HepG2 (cell line): ENCODE measurements around the gene IPO5. TPM values are rescaled to one million over a fixed set of nuclear protein-coding genes. Genes with fewer than 3 reads are reported as not detected.
A peak's percentile ranks its signal among the peaks of the same experiment; 100 is the strongest.

Experiments used
- CC2D1A ChIP-seq: sonication (generic); formaldehyde crosslinking; IDR thresholded peaks from 2 replicates; pipeline ENCODE4 v1.8.1; 2023; ENCODE audit warnings: mild to moderate bottlenecking, missing genetic modification reagents
- CENPX ChIP-seq: sonication (generic); formaldehyde crosslinking; IDR thresholded peaks from 2 replicates; pipeline ENCODE4 v1.9.0; 2021; ENCODE audit warnings: mild to moderate bottlenecking, missing genetic modification reagents, moderate library complexity
- ESRRA ChIP-seq: sonication (generic); formaldehyde crosslinking; IDR thresholded peaks from 2 replicates; pipeline ENCODE4 v1.5.1; 2020; ENCODE audit warnings: mild to moderate bottlenecking, low read depth, missing genetic modification reagents
- GATA4 ChIP-seq: sonication (generic); IDR thresholded peaks from 2 replicates; pipeline ENCODE4 v1.6.1; 2016; ENCODE audit warnings: antibody characterized with exemption, low read depth, borderline replicate concordance
- JUND ChIP-seq: sonication (generic); formaldehyde crosslinking; IDR thresholded peaks from 2 replicates; pipeline ENCODE4 v1.8.0; 2022; ENCODE audit warnings: mild to moderate bottlenecking, missing genetic modification reagents
- MTF1 ChIP-seq: sonication (generic); formaldehyde crosslinking; IDR thresholded peaks from 2 replicates; pipeline ENCODE4 v1.5.0; 2020; ENCODE audit warnings: missing genetic modification reagents
- PAXIP1 ChIP-seq: sonication (generic); formaldehyde crosslinking; conservative IDR thresholded peaks from 2 replicates; pipeline ENCODE4 v1.4.0; 2020; ENCODE audit warnings: mild to moderate bottlenecking, missing genetic modification reagents, moderate library complexity
- SAP130 ChIP-seq: IDR thresholded peaks from 2 replicates; pipeline ENCODE4 v1.6.1; 2016; ENCODE audit warnings: low read depth
- SRF ChIP-seq: IDR thresholded peaks from 2 replicates; pipeline ENCODE4 v1.6.1; 2011; ENCODE audit warnings: mild to moderate bottlenecking, low read depth, low read length, moderate library complexity
- TARDBP ChIP-seq: sonication (generic); formaldehyde crosslinking; IDR thresholded peaks from 2 replicates; pipeline ENCODE4 v1.8.0; 2022; ENCODE audit warnings: mild to moderate bottlenecking, missing genetic modification reagents
- TBP ChIP-seq: sonication (generic); formaldehyde crosslinking; IDR thresholded peaks from 2 replicates; pipeline ENCODE4 v1.5.0; 2020; ENCODE audit warnings: missing genetic modification reagents
- ZBTB26 ChIP-seq: IDR thresholded peaks from 2 replicates; pipeline ENCODE4 v1.6.1; 2016; ENCODE audit warnings: missing compliant biosample characterization, missing genetic modification reagents, borderline replicate concordance
- ZNF280B ChIP-seq: sonication (generic); formaldehyde crosslinking; IDR thresholded peaks from 2 replicates; pipeline ENCODE4 v1.5.0; 2020; ENCODE audit warnings: missing genetic modification reagents, mild to moderate bottlenecking, borderline replicate concordance
- ZNF441 ChIP-seq: sonication (generic); formaldehyde crosslinking; IDR thresholded peaks from 2 replicates; pipeline ENCODE4 v1.7.0; 2021; ENCODE audit warnings: missing genetic modification reagents, borderline replicate concordance
- ZNF570 ChIP-seq: sonication (generic); formaldehyde crosslinking; IDR thresholded peaks from 2 replicates; pipeline ENCODE4 v1.4.0; 2020; ENCODE audit warnings: mild to moderate bottlenecking, missing genetic modification reagents, borderline replicate concordance
- ZNF775 ChIP-seq: sonication (generic); formaldehyde crosslinking; IDR thresholded peaks from 2 replicates; pipeline ENCODE4 v1.4.0; 2020; ENCODE audit warnings: missing genetic modification reagents, mild to moderate bottlenecking, moderate library complexity, borderline replicate concordance
- polyA plus RNA-seq, 8 experiments: library from polyadenylated mRNA; depleted of rRNA in 3 of 8; stranded (reverse) in 7 of 8; unstranded in 1 of 8; fragments of >200 nt; fragmentation: Illumina TruSeq in 4 of 8; extraction: Trizol in 4 of 8; gene quantifications; 2 replicates each; pipeline versions ENCODE4 v1.2.1 to v1.2.3, GENCODE V29; 2011 to 2016; ENCODE audit warnings: low read depth in 4 of 8, missing spikeins in 1 of 8, mixed read lengths in 1 of 8; ENCODE audit not compliant: insufficient read depth in 1 of 8
- total RNA-seq, 5 experiments: library from RNA; depleted of rRNA; stranded (reverse); fragments of >200 nt; fragmentation: Illumina TruSeq; extraction: Trizol; gene quantifications; 2 replicates each; pipeline ENCODE4 v1.2.3, GENCODE V29; 2016; ENCODE audit warnings: low read depth in 1 of 5
- TF ChIP-seq, protein P1 (sequence below): IDR thresholded peaks from 2 replicates; pipeline ENCODE4 v1.6.1; 2016
- TF ChIP-seq, protein P2 (sequence below): sonication (generic); formaldehyde crosslinking; IDR thresholded peaks from 2 replicates; pipeline ENCODE4 v1.5.1; 2020; ENCODE audit warnings: mild to moderate bottlenecking, missing genetic modification reagents, borderline replicate concordance

The IPO5 gene
- total and polyA plus RNA-seq, 2 of the 13 experiments (the other 11 are each of a cell fraction or from before 2014, with no cell fraction given) = 155 to 242 TPM

DNA sequence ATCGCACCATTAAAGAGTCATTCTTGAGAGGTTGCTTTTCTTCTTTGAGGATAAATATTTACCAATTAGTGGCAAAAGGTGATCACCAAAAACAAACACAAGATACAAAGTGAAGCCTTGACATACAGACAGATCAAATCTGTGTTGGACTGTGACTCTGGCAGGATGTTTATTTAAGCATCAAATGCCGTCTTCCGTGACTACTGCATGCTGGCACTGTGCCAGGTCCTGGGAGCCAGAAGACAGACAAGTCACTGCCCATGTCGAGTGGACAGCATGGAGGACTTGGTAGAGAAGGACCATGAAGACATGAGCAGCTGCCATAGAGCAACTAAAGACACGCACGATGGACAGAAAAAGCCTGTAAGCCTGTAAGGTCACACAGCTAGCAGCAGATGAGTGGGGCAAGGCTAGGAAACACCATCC, 96.6 kb downstream of the IPO5 start (continued):
- TF ChIP-seq JUND (CRISPR knock-in tag) (no peak), PAXIP1 (CRISPR knock-in tag) (peak; percentile 82), ESRRA (CRISPR knock-in tag) (no peak), GATA4 (peak; percentile 73; the same call in 1 of the 2 replicates), ZNF775 (no peak), CC2D1A (CRISPR knock-in tag) (no peak), SAP130 (CRISPR knock-in tag) (peak; percentile 78), TARDBP (CRISPR knock-in tag) (peak; percentile 87), SRF (no peak), TBP (no peak), MTF1 (CRISPR knock-in tag) (no peak), ZBTB26 (no peak; the same call in 1 of the 2 replicates), CENPX (CRISPR knock-in tag) (no peak), ZNF280B (no peak), ZNF441 (CRISPR knock-in tag) (0 out of 2 replicates have a peak, but pooled peaks have one; percentile 51), ZNF570 (CRISPR knock-in tag) (no peak)
- TF ChIP-seq, protein P1, sequence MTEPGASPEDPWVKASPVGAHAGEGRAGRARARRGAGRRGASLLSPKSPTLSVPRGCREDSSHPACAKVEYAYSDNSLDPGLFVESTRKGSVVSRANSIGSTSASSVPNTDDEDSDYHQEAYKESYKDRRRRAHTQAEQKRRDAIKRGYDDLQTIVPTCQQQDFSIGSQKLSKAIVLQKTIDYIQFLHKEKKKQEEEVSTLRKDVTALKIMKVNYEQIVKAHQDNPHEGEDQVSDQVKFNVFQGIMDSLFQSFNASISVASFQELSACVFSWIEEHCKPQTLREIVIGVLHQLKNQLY (CRISPR knock-in tag) = 0 out of 2 replicates have a peak, but pooled peaks have one; percentile 58
- TF ChIP-seq, protein P2, sequence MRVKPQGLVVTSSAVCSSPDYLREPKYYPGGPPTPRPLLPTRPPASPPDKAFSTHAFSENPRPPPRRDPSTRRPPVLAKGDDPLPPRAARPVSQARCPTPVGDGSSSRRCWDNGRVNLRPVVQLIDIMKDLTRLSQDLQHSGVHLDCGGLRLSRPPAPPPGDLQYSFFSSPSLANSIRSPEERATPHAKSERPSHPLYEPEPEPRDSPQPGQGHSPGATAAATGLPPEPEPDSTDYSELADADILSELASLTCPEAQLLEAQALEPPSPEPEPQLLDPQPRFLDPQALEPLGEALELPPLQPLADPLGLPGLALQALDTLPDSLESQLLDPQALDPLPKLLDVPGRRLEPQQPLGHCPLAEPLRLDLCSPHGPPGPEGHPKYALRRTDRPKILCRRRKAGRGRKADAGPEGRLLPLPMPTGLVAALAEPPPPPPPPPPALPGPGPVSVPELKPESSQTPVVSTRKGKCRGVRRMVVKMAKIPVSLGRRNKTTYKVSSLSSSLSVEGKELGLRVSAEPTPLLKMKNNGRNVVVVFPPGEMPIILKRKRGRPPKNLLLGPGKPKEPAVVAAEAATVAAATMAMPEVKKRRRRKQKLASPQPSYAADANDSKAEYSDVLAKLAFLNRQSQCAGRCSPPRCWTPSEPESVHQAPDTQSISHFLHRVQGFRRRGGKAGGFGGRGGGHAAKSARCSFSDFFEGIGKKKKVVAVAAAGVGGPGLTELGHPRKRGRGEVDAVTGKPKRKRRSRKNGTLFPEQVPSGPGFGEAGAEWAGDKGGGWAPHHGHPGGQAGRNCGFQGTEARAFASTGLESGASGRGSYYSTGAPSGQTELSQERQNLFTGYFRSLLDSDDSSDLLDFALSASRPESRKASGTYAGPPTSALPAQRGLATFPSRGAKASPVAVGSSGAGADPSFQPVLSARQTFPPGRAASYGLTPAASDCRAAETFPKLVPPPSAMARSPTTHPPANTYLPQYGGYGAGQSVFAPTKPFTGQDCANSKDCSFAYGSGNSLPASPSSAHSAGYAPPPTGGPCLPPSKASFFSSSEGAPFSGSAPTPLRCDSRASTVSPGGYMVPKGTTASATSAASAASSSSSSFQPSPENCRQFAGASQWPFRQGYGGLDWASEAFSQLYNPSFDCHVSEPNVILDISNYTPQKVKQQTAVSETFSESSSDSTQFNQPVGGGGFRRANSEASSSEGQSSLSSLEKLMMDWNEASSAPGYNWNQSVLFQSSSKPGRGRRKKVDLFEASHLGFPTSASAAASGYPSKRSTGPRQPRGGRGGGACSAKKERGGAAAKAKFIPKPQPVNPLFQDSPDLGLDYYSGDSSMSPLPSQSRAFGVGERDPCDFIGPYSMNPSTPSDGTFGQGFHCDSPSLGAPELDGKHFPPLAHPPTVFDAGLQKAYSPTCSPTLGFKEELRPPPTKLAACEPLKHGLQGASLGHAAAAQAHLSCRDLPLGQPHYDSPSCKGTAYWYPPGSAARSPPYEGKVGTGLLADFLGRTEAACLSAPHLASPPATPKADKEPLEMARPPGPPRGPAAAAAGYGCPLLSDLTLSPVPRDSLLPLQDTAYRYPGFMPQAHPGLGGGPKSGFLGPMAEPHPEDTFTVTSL (CRISPR knock-in tag) = peak; percentile 76; the same call in 1 of the 2 replicates
